Endothelial cell (in vitro differentiated cells): ENCODE measurements around the gene GRAMD2B. TPM values are rescaled to one million over a fixed set of nuclear protein-coding genes. Genes with fewer than 3 reads are reported as not detected.

Source experiments
- DNase-seq: peaks from one replicate; pipeline ENCODE4 v3.0.0; 2021; ENCODE audit warnings: low spot score
- H3K27ac Mint-ChIP-seq: one replicate; pipeline ENCODE4 v1.8.0; 2021; ENCODE audit warnings: mixed read lengths, inconsistent platforms; ENCODE audit not compliant: unreplicated experiment
- H3K27me3 Mint-ChIP-seq: one replicate; pipeline ENCODE4 v1.8.0; 2021; ENCODE audit warnings: mild to moderate bottlenecking, moderate library complexity, mixed read lengths, inconsistent platforms; ENCODE audit not compliant: unreplicated experiment
- H3K36me3 Mint-ChIP-seq: one replicate; pipeline ENCODE4 v1.8.0; 2021; ENCODE audit warnings: mild to moderate bottlenecking, low read depth, mixed read lengths, inconsistent platforms; ENCODE audit not compliant: unreplicated experiment
- H3K4me1 Mint-ChIP-seq: one replicate; pipeline ENCODE4 v1.8.0; 2021; ENCODE audit warnings: mild to moderate bottlenecking, mixed read lengths, inconsistent platforms; ENCODE audit not compliant: unreplicated experiment
- H3K4me3 Mint-ChIP-seq: one replicate; pipeline ENCODE4 v1.8.0; 2021; ENCODE audit warnings: mild to moderate bottlenecking, mixed read lengths, inconsistent platforms; ENCODE audit not compliant: unreplicated experiment
- H3K9me3 Mint-ChIP-seq: one replicate; pipeline ENCODE4 v1.8.0; 2021; ENCODE audit warnings: mixed read lengths, inconsistent platforms; ENCODE audit not compliant: unreplicated experiment
- total RNA-seq: library from RNA; stranded (reverse); fragmentation: NEBNext Ultra II Directional; extraction: Animal tissue kit (Norgen Biotek cat#: 25700); gene quantifications from one replicate; pipeline ENCODE4 v1.2.1, GENCODE V29; 2021; ENCODE audit not compliant: unreplicated experiment
- TF ChIP-seq, protein P1 (sequence below): fragments of 200-600 bp; sonication (generic); IDR thresholded peaks from one replicate; pipeline ENCODE4 v1.5.0; 2021; ENCODE audit warnings: antibody characterized with exemption; ENCODE audit not compliant: unreplicated experiment

Gene GRAMD2B
- total RNA-seq, 1 donor from 2014 or later: 13.4 TPM

DNA sequence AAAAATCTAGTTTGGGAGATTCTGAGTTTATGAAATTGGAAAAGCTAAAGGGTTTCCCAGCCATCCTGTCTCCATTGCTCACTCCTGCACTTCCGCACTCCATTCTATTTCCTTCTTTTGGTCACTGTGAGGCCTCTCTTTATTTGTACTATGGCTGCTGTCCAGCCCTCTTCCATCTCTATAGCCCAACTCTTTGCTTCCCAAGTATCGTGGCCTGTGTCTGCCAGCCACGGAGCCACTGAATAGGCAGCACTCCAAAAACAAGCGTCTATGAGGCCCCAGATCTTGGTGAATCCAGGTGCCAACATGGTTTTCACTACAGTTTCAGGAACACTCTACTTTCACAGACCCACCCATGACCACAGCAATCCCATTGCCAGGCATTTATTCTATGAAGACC is 37.2 kb downstream of the GRAMD2B start:
- DNase-seq: no peak
- Mint-ChIP-seq H3K36me3 (peaks cover 8% of the 10 kb centered on the region), H3K4me3 (no peak overlapping the region), H3K9me3 (no peaks in the 10 kb centered on the region), H3K27ac (no peak overlapping the region), H3K4me1 (peaks cover 13% of the 10 kb centered on the region), H3K27me3 (no peaks in the 10 kb centered on the region)
- TF ChIP-seq, protein P1, sequence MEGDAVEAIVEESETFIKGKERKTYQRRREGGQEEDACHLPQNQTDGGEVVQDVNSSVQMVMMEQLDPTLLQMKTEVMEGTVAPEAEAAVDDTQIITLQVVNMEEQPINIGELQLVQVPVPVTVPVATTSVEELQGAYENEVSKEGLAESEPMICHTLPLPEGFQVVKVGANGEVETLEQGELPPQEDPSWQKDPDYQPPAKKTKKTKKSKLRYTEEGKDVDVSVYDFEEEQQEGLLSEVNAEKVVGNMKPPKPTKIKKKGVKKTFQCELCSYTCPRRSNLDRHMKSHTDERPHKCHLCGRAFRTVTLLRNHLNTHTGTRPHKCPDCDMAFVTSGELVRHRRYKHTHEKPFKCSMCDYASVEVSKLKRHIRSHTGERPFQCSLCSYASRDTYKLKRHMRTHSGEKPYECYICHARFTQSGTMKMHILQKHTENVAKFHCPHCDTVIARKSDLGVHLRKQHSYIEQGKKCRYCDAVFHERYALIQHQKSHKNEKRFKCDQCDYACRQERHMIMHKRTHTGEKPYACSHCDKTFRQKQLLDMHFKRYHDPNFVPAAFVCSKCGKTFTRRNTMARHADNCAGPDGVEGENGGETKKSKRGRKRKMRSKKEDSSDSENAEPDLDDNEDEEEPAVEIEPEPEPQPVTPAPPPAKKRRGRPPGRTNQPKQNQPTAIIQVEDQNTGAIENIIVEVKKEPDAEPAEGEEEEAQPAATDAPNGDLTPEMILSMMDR: no peak

DNA sequence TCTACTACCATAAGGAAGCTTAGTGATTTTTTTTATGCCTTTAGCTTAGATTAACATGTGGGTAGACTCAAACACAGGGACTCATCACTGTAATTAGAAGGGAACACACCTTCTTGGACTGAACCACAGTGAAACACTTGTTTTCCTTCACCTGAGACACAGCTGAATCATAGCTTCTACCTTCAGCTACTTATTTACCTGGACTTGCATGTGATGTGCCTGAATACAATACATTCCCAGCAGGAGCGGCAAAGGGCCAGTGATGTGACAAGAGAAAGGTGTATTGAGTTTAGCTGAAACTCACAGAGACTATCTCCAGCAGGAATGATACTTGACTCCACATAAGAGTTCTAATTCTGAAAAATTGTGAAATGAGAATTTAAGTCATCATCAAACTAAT is 37.8 kb downstream of the GRAMD2B start:
- no peaks in the 10 kb centered on the region for H3K9me3 Mint-ChIP-seq
- H3K27me3 Mint-ChIP-seq: no peaks in the 10 kb centered on the region

DNA sequence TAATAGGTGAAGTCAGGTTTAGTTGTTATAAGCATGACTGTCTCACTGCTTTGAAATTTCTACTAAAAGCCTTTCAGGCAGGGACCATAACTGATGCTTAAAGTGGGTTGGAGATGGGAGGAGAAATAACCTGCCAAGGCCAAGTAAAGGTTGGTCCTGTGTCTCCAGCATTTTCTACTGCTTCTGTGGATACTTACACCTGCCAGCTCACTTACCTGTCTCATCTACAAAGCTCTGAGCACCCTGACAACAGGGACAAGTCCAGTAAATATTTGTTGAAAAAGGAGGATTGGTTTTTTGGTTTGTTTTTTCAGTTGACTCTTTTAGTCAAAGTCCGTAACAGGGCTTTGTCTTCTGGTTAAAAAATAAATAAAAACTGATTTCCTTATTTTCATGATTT is 38.6 kb downstream of the GRAMD2B start:
- no peak for DNase-seq
- Mint-ChIP-seq H3K27ac (no peak overlapping the region), H3K27me3 (peaks cover 1% of the 10 kb centered on the region), H3K36me3 (peaks cover 8% of the 10 kb centered on the region), H3K9me3 (no peaks in the 10 kb centered on the region), H3K4me1 (peaks cover 5% of the 10 kb centered on the region), H3K4me3 (no peak overlapping the region)
- TF ChIP-seq, protein P1: no peak

More for the DNA sequence above, 37.8 kb downstream of the GRAMD2B start:
- no peak for DNase-seq
- peaks cover 12% of the 10 kb centered on the region for H3K4me1 Mint-ChIP-seq
- H3K36me3 Mint-ChIP-seq: peaks cover 8% of the 10 kb centered on the region
- H3K27ac Mint-ChIP-seq: no peak overlapping the region
- TF ChIP-seq, protein P1: no peak
- H3K4me3 Mint-ChIP-seq: no peak overlapping the region

DNA sequence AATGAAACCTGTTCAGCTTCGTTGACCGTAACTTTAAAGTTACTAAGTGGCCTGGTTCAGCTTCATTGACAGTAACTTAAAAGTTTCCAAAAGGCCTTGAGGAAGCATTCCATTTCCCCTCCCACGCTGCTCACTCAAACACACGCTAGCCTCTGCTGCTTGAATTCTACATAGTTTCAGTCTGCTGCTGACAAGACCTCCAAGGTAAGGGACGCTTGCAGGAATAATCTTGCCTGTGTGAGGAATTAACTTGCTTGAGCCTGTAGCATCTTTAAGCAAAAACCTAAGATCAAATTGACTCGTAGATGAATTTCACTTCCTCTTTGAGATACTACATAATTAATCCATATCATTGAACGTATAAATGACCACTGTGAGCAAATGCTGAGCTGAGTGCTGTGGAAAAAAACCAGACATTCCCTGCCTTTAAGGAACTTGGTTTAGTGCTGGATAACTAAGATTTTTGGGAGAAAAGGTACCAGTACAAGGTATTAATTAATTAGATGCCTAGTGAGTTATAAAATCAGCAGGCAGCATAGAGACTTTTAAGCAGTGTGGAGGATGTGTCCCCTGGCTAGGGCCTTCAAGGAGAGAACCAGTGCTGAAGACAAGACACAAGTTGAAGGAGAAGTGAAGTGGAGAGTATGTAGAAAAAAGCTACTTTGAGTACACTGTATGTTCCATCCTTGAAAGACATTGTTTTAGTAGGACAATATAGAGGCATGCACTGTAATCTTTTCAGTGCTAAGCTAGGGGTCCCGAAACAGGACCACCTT is 39.2 kb downstream of the GRAMD2B start:
- Mint-ChIP-seq H3K27ac (no peak overlapping the region), H3K9me3 (no peaks in the 10 kb centered on the region)
- DNase-seq: no peak

DNA sequence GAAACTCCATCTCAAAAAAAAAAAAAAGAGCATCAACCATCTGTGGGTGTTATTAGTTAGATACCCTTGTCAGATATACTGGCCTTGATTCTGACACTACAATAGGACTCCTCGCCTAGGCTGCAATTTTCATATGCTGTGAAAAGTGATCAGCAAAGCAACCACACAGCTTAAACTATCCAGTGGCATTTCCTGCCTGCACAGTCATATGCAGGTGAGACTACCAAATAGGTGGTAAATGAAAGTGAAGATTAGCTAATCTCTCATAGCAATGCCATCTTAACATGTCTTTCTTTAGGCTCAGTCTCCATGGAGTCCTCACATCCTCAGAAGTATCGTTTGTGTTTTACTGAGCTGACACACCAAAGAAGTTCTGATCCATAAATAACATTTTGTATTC is 40.8 kb downstream of the GRAMD2B start:
- Mint-ChIP-seq H3K27ac (no peak overlapping the region), H3K27me3 (peaks cover 1% of the 10 kb centered on the region), H3K4me3 (no peak overlapping the region), H3K36me3 (peaks cover 8% of the 10 kb centered on the region), H3K4me1 (peaks cover 15% of the 10 kb centered on the region), H3K9me3 (no peaks in the 10 kb centered on the region)
- DNase-seq: no peak
- TF ChIP-seq, protein P1: no peak

More for the DNA sequence above, 39.2 kb downstream of the GRAMD2B start:
- TF ChIP-seq, protein P1: no peak
- Mint-ChIP-seq H3K4me3 (no peak overlapping the region), H3K27me3 (peaks cover 1% of the 10 kb centered on the region), H3K4me1 (peaks cover 5% of the 10 kb centered on the region), H3K36me3 (peaks cover 8% of the 10 kb centered on the region)
